NCI-H2171 (cell line): ENCODE measurements around the gene DNAAF5.
A peak's percentile ranks its signal among the peaks of the same experiment; 100 is the strongest.

Experiments used
- DNase-seq: peaks from one replicate; lab custom pipeline; 2025; lab: John Stamatoyannopoulos, UW

Gene DNAAF5

DNA sequence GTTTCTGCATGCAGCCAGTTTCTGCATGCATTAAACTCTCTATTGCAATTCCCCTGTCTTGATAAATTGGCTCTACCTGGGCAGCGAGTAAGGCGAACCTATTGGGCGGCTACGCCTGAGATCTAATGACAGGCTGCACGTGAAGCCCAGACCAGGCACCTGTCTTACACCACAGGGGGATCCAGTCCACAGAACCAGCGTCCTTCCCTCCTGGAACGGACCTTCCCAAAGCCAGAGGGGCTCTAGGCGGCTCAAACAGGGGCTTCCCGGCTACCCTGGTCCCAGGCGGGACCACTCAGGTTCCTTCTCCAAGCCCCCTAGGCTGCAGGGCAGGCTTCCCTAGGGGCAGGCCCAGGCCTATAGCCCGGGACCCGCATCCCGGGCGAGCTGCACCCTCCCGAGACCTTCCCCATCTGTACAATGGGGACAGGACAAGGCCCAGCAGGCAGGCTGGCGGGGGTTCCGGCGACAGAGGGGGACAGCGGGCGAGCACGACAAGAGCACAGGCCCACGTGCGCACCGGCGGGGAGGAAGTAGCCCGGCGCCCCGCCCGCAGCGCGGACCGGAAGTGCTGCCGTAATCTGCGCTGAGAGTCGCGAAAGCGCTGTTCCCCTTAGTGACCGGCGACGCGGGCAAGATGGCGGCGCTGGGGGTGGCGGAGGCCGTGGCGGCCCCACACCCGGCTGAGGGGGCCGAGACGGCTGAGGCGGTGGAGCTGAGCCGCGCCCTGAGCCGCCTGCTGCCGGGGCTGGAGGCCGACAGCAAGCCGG, at the start of gene DNAAF5:
TSS of gene DNAAF5 (plus strand) at position 616 of the 770 bp plus-strand sequence. CDS start at position 638, 22 bp downstream.
- peak; percentile 85 for DNase-seq

- DNase-seq, result no peak
Observed at GRCh38 chr7:676972-677385, 49.5 kb upstream of the DNAAF5 start.

GRCh38 chr7:680411-681127, 45.9 kb upstream of the DNAAF5 start:
- DNase-seq, result no peak

DNA sequence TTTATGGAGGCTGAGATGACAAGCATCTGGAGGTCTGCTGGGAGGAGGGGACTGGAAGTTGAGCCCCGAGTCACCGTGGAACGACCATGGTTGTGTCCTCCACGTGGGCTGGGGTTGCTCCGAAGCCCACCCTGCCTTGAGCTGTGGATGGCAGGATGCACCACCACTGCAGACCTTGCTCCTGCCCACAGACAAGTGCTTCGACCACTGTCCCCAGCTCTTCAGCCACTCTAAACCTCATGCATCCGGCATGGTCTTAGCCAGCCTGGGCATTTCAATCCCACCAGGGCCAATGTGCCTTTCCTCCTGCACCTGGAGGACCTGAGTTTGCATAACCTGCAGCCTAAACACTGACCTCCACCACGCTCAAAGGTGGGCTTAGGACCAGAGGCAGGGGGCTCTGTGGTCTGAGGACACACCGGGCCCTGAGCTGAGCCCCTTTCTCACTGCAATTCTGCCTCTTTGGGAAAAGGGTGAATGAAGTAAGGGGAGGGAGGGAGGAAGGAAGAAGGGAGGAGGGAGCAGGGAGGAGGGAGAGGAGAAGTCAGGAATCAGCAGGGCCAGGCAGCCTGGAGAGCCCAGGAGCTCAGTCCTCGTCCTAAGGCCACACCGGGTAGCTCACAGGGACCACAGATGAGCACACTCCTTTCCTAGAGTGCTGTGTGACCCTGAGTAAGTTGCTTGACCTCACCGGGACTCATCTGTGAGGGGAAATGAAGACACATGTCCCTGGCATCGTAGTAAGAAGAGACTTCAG, 44.8 kb upstream of the DNAAF5 start:
- no peak for DNase-seq

DNA sequence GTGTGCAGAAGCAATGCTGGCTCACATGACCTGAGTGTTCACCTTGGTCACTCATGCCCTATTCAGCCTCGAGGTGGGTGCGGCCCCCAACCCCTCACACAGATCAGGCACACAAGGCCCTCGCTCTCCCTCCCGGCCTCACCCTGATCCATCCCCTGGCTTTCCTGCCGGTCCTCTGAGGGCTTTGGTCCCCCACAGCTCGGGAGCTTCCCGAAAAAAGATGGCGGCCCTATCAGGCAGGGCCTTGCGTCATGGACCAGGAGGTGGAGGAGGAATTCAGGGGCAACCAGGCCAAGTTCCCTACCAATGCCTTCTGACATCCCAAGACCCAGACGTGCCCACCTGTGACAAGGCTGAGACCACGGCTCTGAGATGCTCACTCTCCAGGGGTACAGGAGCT, 43.7 kb upstream of the DNAAF5 start:
- no peak for DNase-seq

DNA sequence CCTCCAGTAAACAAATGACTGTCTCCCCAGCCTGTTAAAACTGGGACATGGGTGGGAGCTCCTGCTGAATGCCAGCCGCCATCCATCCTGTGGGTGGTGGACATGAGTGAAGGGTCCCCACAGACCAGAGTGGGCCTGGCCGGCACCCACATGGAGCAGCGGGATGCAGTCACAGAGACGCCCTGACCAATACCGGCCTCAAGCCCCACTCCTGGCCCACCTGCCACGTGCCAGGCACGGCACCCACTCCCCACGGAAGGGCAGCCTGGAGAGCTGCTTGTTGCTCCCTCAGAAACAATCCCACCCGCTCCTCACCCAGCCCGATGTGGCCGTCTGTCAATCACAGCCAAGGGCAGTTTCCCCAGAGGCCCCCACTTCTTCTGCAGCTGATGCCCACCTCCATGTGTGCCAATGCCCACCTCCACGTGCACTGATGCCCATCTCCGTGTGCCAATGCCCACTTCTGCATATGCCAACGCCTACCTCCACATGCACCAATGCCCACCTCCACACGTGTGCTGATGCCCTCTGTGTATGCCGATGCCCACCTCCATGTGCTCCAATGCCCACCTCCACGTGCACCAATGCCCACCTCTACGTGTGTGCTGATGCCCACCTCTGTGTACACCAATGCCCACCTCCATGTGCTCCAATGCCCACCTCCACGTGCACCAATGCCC, 42.8 kb upstream of the DNAAF5 start:
- no peak for DNase-seq

GRCh38 chr7:684416-684815, 42.1 kb upstream of the DNAAF5 start:
- no peak for DNase-seq

DNA sequence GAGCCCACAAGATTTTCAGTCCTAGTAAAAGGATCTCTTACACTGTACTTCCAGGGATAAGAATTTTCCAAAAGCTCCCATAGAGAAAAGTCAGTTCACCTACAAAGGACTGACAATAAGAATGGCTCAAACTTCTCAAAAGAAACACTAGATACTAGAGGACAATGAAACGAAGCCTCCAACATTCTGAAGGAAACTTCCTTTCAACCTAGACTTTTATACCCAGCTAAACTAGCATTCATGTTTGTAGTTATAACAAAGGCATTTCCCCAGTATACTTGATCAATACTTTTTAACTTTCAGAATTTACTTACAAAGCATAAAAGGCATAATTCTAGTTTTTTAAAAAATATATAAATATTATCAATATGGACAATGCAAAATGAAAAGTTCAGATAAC, 41.0 kb upstream of the DNAAF5 start:
- DNase-seq, result no peak

- DNase-seq, result no peak
Observed at GRCh38 chr7:690478-691360, 35.8 kb upstream of the DNAAF5 start.

GRCh38 chr7:691361-692045, 35.0 kb upstream of the DNAAF5 start:
- no peak for DNase-seq

DNA sequence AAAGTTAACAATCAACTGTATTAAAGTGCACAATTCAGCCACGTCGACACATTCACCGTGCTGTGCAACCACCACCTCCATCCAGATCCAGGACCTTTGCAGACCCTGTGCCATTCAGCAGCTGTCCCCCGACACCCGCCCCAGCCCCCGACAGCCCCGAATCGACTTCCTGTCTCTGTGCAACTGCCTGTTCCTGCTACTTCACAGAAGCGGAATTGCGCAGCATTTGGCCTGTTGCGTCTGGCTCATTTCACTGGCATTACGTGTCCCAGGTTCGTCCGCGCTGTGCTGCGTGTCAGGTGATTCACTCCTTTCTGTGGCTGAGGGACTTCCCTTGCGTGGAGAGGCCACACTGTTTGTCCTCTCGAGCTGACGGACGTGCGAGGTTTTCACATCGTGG, 33.2 kb upstream of the DNAAF5 start:
- no peak for DNase-seq

DNA sequence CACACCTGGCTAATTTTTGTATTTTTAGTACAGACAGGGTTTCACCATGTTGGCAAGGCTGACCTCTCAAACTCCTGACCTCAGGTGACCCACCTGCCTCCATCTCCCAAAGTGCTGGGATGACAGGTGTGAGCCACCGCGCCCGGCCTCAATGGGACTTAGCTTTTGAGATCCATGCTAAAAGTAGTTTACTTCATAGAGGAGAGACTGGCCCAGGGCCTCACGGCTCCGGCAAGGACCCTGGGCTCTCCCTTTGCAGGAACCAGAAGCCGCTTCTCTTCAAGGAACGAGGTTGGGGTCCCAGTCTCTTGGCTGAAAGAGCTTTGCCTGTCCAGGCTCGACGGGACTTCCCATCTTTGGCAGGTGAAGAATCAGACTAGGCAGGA, 30.1 kb upstream of the DNAAF5 start:
- no peak for DNase-seq

DNA sequence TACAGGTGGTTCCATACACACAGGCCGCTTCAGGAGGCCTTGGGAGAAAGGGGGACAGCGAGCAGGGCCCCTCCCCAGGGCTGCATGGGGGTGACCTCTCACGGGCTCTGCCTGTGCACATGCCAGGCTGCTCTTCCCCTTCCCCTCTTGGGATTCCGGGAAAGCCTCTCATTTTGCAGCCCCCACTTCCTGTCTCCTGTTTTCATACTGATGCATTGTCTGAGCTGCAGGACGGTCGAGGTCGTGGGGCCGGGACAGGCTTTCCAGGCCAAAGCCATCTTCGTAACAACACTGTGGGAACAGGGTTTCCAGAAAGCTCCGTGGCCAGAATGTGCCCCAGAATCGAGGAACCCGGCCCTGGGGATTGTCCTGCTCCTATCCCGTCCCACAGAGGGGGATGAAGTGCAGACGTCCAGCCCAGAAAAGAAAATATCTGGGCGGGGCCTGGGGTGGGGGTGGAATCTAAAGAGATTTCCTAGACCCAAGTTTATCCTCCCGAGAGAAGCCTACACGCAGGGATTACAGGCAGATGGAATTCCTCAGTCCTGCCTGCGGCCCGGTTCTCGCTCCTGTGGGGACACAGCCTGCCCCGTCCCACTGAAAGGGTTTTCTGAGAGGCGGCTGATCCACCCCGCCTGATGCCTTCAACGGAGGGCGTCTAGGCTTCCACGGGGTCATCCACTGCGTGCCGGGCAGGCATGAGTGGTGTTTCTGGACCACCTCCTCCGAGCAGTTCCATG, 29.5 kb upstream of the DNAAF5 start:
- DNase-seq, result no peak

DNA sequence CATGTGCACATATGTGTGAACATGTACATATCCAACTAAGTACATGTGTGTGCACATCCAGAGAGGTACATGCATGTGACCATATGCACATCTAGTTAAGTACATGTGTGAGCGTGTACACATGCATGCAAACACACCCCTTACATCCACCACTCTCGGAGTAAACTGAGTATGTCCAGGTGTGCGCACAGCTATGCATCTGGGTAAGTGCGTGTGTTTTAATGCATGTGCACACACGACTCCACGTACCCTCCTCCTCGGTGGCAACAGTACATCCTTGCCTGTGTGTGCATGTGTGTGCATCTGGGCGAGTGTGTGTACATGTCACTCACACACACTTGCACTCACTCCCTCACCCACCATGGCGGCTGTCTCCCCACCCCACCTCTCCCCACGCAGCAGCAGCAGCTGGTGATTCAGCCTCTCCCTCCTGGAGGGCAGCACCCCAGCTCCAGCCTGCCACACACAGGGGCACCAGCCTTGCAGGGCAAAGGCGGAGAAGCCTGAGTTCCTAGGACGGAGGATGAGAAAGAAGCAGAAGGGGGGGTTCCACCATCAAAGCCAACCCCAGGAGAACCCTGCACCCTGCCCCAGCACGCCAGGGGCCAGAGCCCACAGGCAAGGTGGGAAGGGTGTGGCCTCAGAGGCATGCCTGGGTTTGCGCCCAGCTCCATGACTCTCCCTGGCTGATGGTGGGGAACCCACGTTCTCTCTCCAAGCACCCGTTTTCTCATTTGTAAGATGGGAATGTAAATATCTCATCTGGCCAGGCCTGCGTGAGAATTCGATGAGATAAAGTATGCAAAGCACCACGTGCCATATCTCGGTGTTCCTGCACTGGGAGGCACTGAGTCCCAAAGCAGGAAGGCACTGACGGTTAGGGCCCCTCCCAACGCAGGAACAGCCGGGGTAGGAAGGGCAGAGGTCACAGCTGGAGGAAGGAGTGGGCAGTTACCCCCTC, 27.7 kb upstream of the DNAAF5 start:
- DNase-seq, result no peak

DNA sequence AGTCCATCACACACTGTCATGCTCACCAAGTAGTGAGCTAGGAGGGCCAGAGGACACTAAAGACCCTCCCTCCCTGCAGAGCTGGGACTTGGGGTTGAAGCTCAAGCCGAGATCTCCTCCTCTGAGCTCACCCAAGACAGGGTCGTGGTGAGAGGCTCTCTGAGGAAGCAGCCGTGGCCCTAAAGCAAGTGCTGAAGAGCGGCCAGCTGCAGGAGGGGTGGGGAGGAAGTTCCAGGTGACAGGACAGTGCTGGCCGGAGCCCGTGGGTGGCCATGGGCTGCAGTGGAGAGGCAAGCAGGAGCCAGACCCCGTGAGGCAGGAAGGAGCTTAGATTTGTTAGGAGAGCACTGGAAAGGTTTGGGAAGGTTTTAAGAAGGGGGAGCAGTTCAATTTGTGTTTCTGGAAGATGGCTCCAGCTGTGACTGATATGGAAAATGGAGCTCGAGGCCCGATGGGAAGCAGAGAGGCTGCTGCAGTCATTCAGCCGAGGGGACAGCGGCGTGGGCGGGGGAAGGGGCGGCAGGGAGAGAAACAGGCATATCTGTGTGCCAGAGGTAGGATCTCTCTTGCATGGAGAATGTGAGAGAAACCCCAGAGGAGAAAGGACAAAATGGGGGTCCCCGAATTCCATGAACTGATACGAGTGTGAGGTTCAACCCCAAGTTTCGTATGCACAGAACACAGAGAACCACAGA, 26.9 kb upstream of the DNAAF5 start:
- DNase-seq, result no peak

- DNase-seq, result no peak
Observed at GRCh38 chr7:701086-701671, 25.3 kb upstream of the DNAAF5 start.

GRCh38 chr7:703049-703448, 23.4 kb upstream of the DNAAF5 start:
- DNase-seq, result no peak

DNA sequence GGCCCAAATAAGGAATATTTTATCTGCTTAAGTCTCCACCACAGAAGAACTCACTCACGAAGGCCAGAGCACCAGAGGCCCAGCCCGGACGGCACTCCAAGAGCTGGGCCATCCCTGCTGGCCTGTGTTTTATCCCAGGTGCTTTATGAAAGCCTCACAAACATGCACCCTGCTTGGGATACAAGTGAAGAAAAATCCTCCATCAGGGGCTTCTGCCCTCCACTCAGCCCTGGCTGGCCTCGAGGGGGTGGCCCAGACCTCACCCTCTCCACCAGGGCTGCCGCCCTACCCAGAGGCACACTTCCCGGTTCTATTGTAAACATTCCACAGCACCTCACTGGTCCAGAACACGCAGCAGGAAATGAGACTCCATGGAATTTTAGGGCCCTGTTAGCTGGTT, 19.8 kb upstream of the DNAAF5 start:
- DNase-seq, result no peak
